Vagina (tissue), 2 donors: ENCODE results near the gene ELF1. TPM values are rescaled to one million over a fixed set of nuclear protein-coding genes. Genes with fewer than 3 reads are reported as not detected.

Source experiments
- DNase-seq, 2 donors: peaks; one replicate each; pipeline ENCODE4 v3.0.0-alpha.2; 2017; ENCODE audit errors: extremely low spot score in 2 of 2
- H3K27ac ChIP-seq: fragments of 200-600 bp; sonication (generic); one replicate; pipeline ENCODE4 v1.5.1; 2019
- H3K27me3 ChIP-seq: fragments of 200-600 bp; sonication (generic); one replicate; pipeline ENCODE4 v1.5.1; 2019
- H3K36me3 ChIP-seq, 2 donors: fragments of 200-600 bp; sonication (generic); one replicate each; pipeline ENCODE4 v1.5.1; 2017 to 2019
- H3K4me1 ChIP-seq: fragments of 200-600 bp; sonication (generic); one replicate; pipeline ENCODE4 v1.5.1; 2019
- H3K4me3 ChIP-seq, 2 donors: fragments of 200-600 bp; sonication (generic); 1 replicate in 1 of 2; 2 replicates in 1 of 2; pipeline ENCODE4 v1.5.1; 2016 to 2019
- H3K9me3 ChIP-seq: fragments of 200-600 bp; sonication (generic); one replicate; pipeline ENCODE4 v1.5.1; 2019
- CTCF ChIP-seq, 3 experiments: fragments of 450-650 bp in 2 of 3; fragments of 200-600 bp in 1 of 3; sonication (generic) in 1 of 3; IDR thresholded peaks; one replicate each; pipeline ENCODE4 v1.5.1; 2017 to 2019; ENCODE audit warnings: antibody characterized with exemption in 3 of 3, mild to moderate bottlenecking in 2 of 3, moderate library complexity in 2 of 3
- POLR2A ChIP-seq, 2 donors: fragments of 450-650 bp; IDR thresholded peaks; one replicate each; pipeline ENCODE4 v1.6.1; 2017; ENCODE audit warnings: antibody characterized with exemption in 2 of 2, mild to moderate bottlenecking in 2 of 2, moderate library complexity in 2 of 2
- POLR2AphosphoS5 ChIP-seq, 2 donors: sonication (generic); formaldehyde crosslinking; IDR thresholded peaks; one replicate each; pipeline ENCODE4 v1.9.0; 2017; ENCODE audit warnings: antibody characterized with exemption in 2 of 2, mild to moderate bottlenecking in 2 of 2, low read depth in 1 of 2; ENCODE audit not compliant: insufficient read depth in 1 of 2
- intact Hi-C: fragments of 100-400 bp; cut with DNase I; formaldehyde crosslinking; loops from one replicate; pipeline ENCODE4 v1.15.1; 2023
- total RNA-seq: library from RNA; depleted of rRNA; stranded (reverse); fragments of >200 nt; gene quantifications from one replicate; pipeline ENCODE4 v1.2.3, GENCODE V29; 2016

The ELF1 gene
- total RNA-seq, 1 donor from 2014 or later = 101 TPM

- TF ChIP-seq POLR2A (IDR thresholded peaks at IDR 0.05) (no peak), POLR2AphosphoS5 (IDR thresholded peaks at IDR 0.05; ENCODE audit: insufficient read depth in 1 of 2, low read depth in 1 of 2) (no peak), CTCF (IDR thresholded peaks at IDR 0.05) (no peak)
- peak in 1 of 2 donors; percentile 94 for DNase-seq
- peak overlapping the region; percentile 95 for H3K27ac ChIP-seq
- no peaks in the 10 kb centered on the region for H3K27me3 ChIP-seq
- H3K36me3 ChIP-seq = no peaks in the 10 kb centered on the region
- no peaks in the 10 kb centered on the region for H3K9me3 ChIP-seq
- H3K4me1 ChIP-seq = peaks cover 72% of the 10 kb centered on the region
- intact Hi-C loops = loop anchor here (2.0 kb wide), 1 partner anchor 272 kb away; the partner anchor contains the start of gene SLC25A15
- H3K4me3 ChIP-seq = peak overlapping the region; percentile 72 to 75
Measured at GRCh38 chr13:41060724-41061074, 41.6 kb upstream of the ELF1 start.

GRCh38 chr13:41060082-41060723 lies 41.1 kb upstream of the ELF1 start:
- Histone ChIP-seq H3K9me3 (no peaks in the 10 kb centered on the region), H3K27ac (peak overlapping the region; percentile 95), H3K36me3 (no peaks in the 10 kb centered on the region), H3K4me3 (peak overlapping the region; percentile 72 to 75), H3K4me1 (peaks cover 72% of the 10 kb centered on the region), H3K27me3 (no peaks in the 10 kb centered on the region)
- peak in 1 of 2 donors; percentile 96 for DNase-seq
- intact Hi-C loops = loop anchor here (2.0 kb wide), 1 partner anchor 271 kb away; the partner anchor contains the start of gene SLC25A15
- peak; percentile 6 to 82 for TF ChIP-seq POLR2AphosphoS5 (IDR thresholded peaks at IDR 0.05; ENCODE audit: insufficient read depth in 1 of 2, low read depth in 1 of 2)
- TF ChIP-seq CTCF (IDR thresholded peaks at IDR 0.05) = peak in 1 of 3 experiments; percentile 21
- peak in 1 of 2 donors; percentile 16 for TF ChIP-seq POLR2A (IDR thresholded peaks at IDR 0.05)

GRCh38 chr13:41059456-41060081 lies 40.5 kb upstream of the ELF1 start:
- H3K4me1 ChIP-seq = peaks cover 72% of the 10 kb centered on the region
- TF ChIP-seq CTCF (IDR thresholded peaks at IDR 0.05) = no peak
- no peak for TF ChIP-seq POLR2A (IDR thresholded peaks at IDR 0.05)
- TF ChIP-seq POLR2AphosphoS5 (IDR thresholded peaks at IDR 0.05; ENCODE audit: insufficient read depth in 1 of 2, low read depth in 1 of 2) = no peak
- no peak for DNase-seq

GRCh38 chr13:41058295-41059070 lies 39.4 kb upstream of the ELF1 start:
- intact Hi-C loops = loop anchor here (10.0 kb wide), 1 partner anchor 134 kb away; no protein-coding TSS in a partner anchor
- no peaks in the 10 kb centered on the region for H3K27me3 ChIP-seq
- H3K36me3 ChIP-seq = no peaks in the 10 kb centered on the region
- TF ChIP-seq POLR2AphosphoS5 (IDR thresholded peaks at IDR 0.05; ENCODE audit: insufficient read depth in 1 of 2, low read depth in 1 of 2) (no peak), POLR2A (IDR thresholded peaks at IDR 0.05) (no peak), CTCF (IDR thresholded peaks at IDR 0.05) (no peak)
- DNase-seq = no peak
- no peaks in the 10 kb centered on the region for H3K9me3 ChIP-seq
- H3K4me1 ChIP-seq = peaks cover 72% of the 10 kb centered on the region
- peak overlapping the region; percentile 72 to 75 for H3K4me3 ChIP-seq
- peak overlapping the region; percentile 95 for H3K27ac ChIP-seq

More at GRCh38 chr13:41059456-41060081, 40.5 kb upstream of the ELF1 start:
- Histone ChIP-seq H3K27me3 (no peaks in the 10 kb centered on the region), H3K9me3 (no peaks in the 10 kb centered on the region), H3K27ac (peak overlapping the region; percentile 95), H3K36me3 (no peaks in the 10 kb centered on the region), H3K4me3 (peak overlapping the region; percentile 72 to 75)
- intact Hi-C loops = loop anchor here (2.0 to 10.0 kb wide), 2 partner anchors 135 to 271 kb away; partner anchors contain the start of gene SLC25A15
